ENCODE data around the gene SLC45A2.
"Not testable (repeated sequence)": the region's sequence is repeated elsewhere in the genome, so short reads cannot be mapped to it uniquely, and the experiment has no call there.

SLC45A2 gene

GRCh38 chr5:33957577-33958150 is 26.8 kb downstream of the SLC45A2 start:
- no peak overlapping the region for H3K27ac Mint-ChIP-seq

DNA sequence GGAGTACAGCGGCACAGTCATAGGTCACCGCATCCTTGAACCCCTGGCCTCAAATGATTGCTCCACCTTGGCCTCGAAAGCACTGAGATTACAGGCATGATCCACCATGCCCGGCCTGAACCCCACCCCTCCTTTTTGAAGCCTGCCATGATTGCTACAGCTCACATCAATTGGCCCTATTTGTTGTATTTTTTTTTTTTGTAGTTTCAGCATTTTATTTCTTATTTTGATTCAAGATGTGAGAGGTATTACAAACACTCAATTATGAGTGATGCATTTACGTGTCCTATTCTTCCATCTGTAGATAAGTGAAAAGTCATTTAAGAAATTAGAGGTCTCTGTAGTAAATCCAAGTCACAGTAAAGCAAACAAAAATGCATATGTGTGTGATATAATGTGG is 32.3 kb downstream of the SLC45A2 start:
- H3K27ac Mint-ChIP-seq; H3K4me3 Mint-ChIP-seq; H3K36me3 Mint-ChIP-seq (ENCODE audit: low read depth); H3K27me3 Mint-ChIP-seq (ENCODE audit: low read depth); H3K4me1 Mint-ChIP-seq: not testable (repeated sequence)
- H3K9me3 Mint-ChIP-seq: peaks cover 12% of the 10 kb centered on the region

More at GRCh38 chr5:33957577-33958150, 26.8 kb downstream of the SLC45A2 start:
- Mint-ChIP-seq H3K36me3 (ENCODE audit: low read depth) (no peaks in the 10 kb centered on the region), H3K4me3 (no peak overlapping the region), H3K27me3 (ENCODE audit: low read depth) (peaks cover 3% of the 10 kb centered on the region), H3K4me1 (no peaks in the 10 kb centered on the region), H3K9me3 (peaks cover 9% of the 10 kb centered on the region)
- TF ChIP-seq, protein P1, sequence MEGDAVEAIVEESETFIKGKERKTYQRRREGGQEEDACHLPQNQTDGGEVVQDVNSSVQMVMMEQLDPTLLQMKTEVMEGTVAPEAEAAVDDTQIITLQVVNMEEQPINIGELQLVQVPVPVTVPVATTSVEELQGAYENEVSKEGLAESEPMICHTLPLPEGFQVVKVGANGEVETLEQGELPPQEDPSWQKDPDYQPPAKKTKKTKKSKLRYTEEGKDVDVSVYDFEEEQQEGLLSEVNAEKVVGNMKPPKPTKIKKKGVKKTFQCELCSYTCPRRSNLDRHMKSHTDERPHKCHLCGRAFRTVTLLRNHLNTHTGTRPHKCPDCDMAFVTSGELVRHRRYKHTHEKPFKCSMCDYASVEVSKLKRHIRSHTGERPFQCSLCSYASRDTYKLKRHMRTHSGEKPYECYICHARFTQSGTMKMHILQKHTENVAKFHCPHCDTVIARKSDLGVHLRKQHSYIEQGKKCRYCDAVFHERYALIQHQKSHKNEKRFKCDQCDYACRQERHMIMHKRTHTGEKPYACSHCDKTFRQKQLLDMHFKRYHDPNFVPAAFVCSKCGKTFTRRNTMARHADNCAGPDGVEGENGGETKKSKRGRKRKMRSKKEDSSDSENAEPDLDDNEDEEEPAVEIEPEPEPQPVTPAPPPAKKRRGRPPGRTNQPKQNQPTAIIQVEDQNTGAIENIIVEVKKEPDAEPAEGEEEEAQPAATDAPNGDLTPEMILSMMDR (IDR thresholded peaks at IDR 0.05; ENCODE audit: unreplicated experiment in 3 of 3): no peak

DNA sequence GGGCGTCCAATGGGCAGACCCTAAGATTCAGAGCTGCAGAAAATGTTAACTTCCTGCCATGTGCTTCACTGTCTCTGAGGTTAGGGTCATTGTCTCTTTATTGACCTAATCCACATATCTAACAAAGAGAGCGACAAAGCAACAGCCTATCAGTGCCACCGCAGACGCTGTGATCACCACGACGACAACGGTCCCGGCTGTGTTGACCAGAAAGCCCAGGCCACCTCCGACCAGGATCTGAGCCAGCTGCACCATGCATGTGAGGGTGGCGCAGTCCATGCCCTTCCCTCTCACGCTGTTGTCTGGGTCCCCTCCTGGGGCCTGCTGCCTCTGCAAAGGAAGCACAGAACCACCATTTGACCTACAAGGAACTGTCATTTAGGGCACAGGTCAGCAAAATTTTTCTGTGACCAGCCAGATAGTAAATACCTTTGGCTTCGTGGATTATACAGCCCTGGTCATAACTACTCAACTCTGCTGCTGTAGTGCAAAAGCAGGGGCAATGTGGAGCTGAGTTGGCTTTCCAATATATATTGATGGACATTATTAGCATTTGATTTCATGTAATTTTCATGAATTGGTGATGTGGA is 39.9 kb downstream of the SLC45A2 start:
- no peak overlapping the region for H3K4me3 Mint-ChIP-seq
- H3K9me3 Mint-ChIP-seq: no peaks in the 10 kb centered on the region
- H3K27me3 Mint-ChIP-seq (ENCODE audit: low read depth): peaks cover 23% of the 10 kb centered on the region
- H3K27ac Mint-ChIP-seq: no peak overlapping the region
- TF ChIP-seq, protein P1 (IDR thresholded peaks at IDR 0.05; ENCODE audit: unreplicated experiment in 3 of 3): no peak
- H3K4me1 Mint-ChIP-seq: no peaks in the 10 kb centered on the region
- no peaks in the 10 kb centered on the region for H3K36me3 Mint-ChIP-seq (ENCODE audit: low read depth)

DNA sequence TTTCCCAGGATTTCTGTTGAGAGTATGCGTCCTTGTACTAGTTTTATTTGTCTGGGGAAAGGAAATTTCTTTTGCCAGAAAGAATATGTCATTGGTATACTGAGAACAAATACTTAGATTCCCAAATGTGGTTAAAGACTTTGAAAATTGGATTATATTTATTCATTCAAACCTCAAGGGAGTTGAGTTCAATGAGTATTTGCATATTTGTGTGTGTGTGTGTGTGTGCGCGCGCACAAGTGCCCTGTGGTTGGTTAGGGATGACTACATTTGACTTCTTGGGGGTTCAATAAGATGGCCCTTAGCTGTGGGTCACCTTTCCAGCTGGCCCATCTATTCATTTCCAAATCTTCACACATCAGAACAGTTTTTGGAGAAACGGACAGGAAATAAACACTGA is 43.4 kb downstream of the SLC45A2 start:
- Mint-ChIP-seq H3K27ac (no peak overlapping the region), H3K4me3 (no peak overlapping the region), H3K36me3 (ENCODE audit: low read depth) (no peaks in the 10 kb centered on the region), H3K4me1 (peaks cover 2% of the 10 kb centered on the region), H3K27me3 (ENCODE audit: low read depth) (peaks cover 38% of the 10 kb centered on the region), H3K9me3 (no peaks in the 10 kb centered on the region)
- TF ChIP-seq, protein P1 (IDR thresholded peaks at IDR 0.05; ENCODE audit: unreplicated experiment in 3 of 3): no peak

- Mint-ChIP-seq H3K27ac (no peak overlapping the region), H3K4me3 (no peak overlapping the region)
Measured at GRCh38 chr5:33939556-33940262, 44.8 kb downstream of the SLC45A2 start.

GRCh38 chr5:33938881-33939280 is 45.6 kb downstream of the SLC45A2 start:
- Mint-ChIP-seq H3K4me3 (no peak overlapping the region), H3K4me1 (peaks cover 8% of the 10 kb centered on the region), H3K27ac (no peak overlapping the region), H3K36me3 (ENCODE audit: low read depth) (no peaks in the 10 kb centered on the region), H3K9me3 (no peaks in the 10 kb centered on the region), H3K27me3 (ENCODE audit: low read depth) (peaks cover 35% of the 10 kb centered on the region)
- TF ChIP-seq, protein P1 (IDR thresholded peaks at IDR 0.05; ENCODE audit: unreplicated experiment in 3 of 3): no peak

More at GRCh38 chr5:33939556-33940262, 44.8 kb downstream of the SLC45A2 start:
- peaks cover 8% of the 10 kb centered on the region for H3K4me1 Mint-ChIP-seq
- TF ChIP-seq, protein P1 (IDR thresholded peaks at IDR 0.05; ENCODE audit: unreplicated experiment in 3 of 3): no peak
- no peaks in the 10 kb centered on the region for H3K9me3 Mint-ChIP-seq
- no peaks in the 10 kb centered on the region for H3K36me3 Mint-ChIP-seq (ENCODE audit: low read depth)
- peaks cover 38% of the 10 kb centered on the region for H3K27me3 Mint-ChIP-seq (ENCODE audit: low read depth)

All from nephron (organoid).